Pancreas (tissue), 10 donors: ENCODE data around the gene CYB5RL. TPM values are rescaled to one million over a fixed set of nuclear protein-coding genes. Genes with fewer than 3 reads are reported as not detected.
A peak's percentile ranks its signal among the peaks of the same experiment; 100 is the strongest.

Experiments
- ATAC-seq, 4 donors: fragments of 200-7000 bp; cut with Tn5 transposase; one replicate each; pipeline versions ENCODE4 v1.8.0 to v1.9.1; 2020; ENCODE audit warnings: mild to moderate bottlenecking in 4 of 4, moderate library complexity in 4 of 4
- DNase-seq, 6 donors: peaks; one replicate each; pipeline ENCODE4 v3.0.0-alpha.2; 2020
- FAIRE-seq: peaks from 2 replicates; lab custom pipeline; 2012; peaks lifted over from hg19 to GRCh38; lab: Jason Lieb, UNC
- H3K27ac ChIP-seq, 4 donors: fragments of 200-600 bp; sonication (generic); 1 replicate in 3 of 4; 2 replicates in 1 of 4; pipeline versions ENCODE4 v1.5.0 to v1.8.0; 2020
- H3K27me3 ChIP-seq, 4 donors: fragments of 200-600 bp; one replicate each; pipeline ENCODE4 v1.8.0; 2021
- H3K36me3 ChIP-seq, 3 donors: fragments of 200-600 bp; sonication (generic) in 1 of 3; one replicate each; pipeline versions ENCODE4 v1.5.0 to v1.8.0; 2020 to 2021
- H3K4me1 ChIP-seq, 3 donors: fragments of 200-600 bp; one replicate each; pipeline ENCODE4 v1.8.0; 2021
- H3K4me3 ChIP-seq, 4 donors: fragments of 200-600 bp; sonication (generic) in 2 of 4; one replicate each; pipeline versions ENCODE4 v1.5.0 to v1.8.0; 2020 to 2021
- H3K9me3 ChIP-seq, 4 donors: fragments of 200-600 bp; one replicate each; pipeline ENCODE4 v1.8.0; 2021
- CTCF ChIP-seq, 4 donors: fragments of 200-600 bp; sonication (generic) in 3 of 4; IDR thresholded peaks; one replicate each; pipeline versions ENCODE4 v1.5.0 to v1.8.0; 2021; ENCODE audit warnings: antibody characterized with exemption in 4 of 4
- WGBS, 2 donors: extraction: QIAGEN DNeasy Blood & Tissue Kit; methylation state at CpG; one replicate each; pipeline ENCODE4 v1.1.7; 2013; 5-methylcytosine and 5-hydroxymethylcytosine counted together
- intact Hi-C, 3 donors: fragments of 100-400 bp; cut with DNase I; formaldehyde crosslinking; loops; one replicate each; pipeline versions ENCODE4 v1.11.1 to v1.14.2; 2022
- polyA plus RNA-seq, 2 donors: library from polyadenylated mRNA; stranded (reverse); fragments of 200-250 nt; gene quantifications; one replicate each; pipeline ENCODE4 v1.2.3, GENCODE V29; 2013
- total RNA-seq, 6 donors: library from RNA; stranded (reverse); fragmentation: NEBNext Ultra II Directional in 4 of 6; extraction: Animal tissue kit (Norgen Biotek cat#: 25700) in 4 of 6; gene quantifications; one replicate each; pipeline versions ENCODE4 v1.2.1 to v1.2.4, GENCODE V29; 2021 to 2023
- donor health status: healthy with polysubstance abuse.
- donor health status: DM: no; HTN: no; CAD: no; lungs with moderate emphysema.
- donor health status: DM: no; HTN: no; CAD: no.
- donor health status: control.
- donor health status: control.
- donor health status: Bipolar disorder and iron deficiency.
- donor health status: DM: yes; HTN: yes; CAD: no.
- donor health status: DM: no; HTN: no; CAD: no.
- donor health status: DM: no; HTN: no; CAD: no.
- donor health status: DM: yes; HTN: yes; CAD: no.

Gene CYB5RL
- total and polyA plus RNA-seq, 8 donors = 3.2 to 9.1 (median 4.3) TPM

GRCh38 chr1:54228638-54229079 lies 28.8 kb upstream of the CYB5RL start:
- H3K36me3 ChIP-seq = no peaks in the 10 kb centered on the region
- intact Hi-C loops = no loop called here
- H3K27ac ChIP-seq = no peak overlapping the region
- FAIRE-seq = no peak
- ATAC-seq = no peak
- no peaks in the 10 kb centered on the region for H3K9me3 ChIP-seq
- 93 to 99% methylated on average over 11 to 13 of the region's 13 CpGs for WGBS, 2 donors
- H3K4me1 ChIP-seq = peaks cover 0 to 5% (median 4%) of the 10 kb centered on the region in 3 donors
- no peak for TF ChIP-seq CTCF (IDR thresholded peaks at IDR 0.05)
- no peak for DNase-seq
- no peak overlapping the region for H3K4me3 ChIP-seq
- no peaks in the 10 kb centered on the region for H3K27me3 ChIP-seq

GRCh38 chr1:54227891-54228310 lies 28.1 kb upstream of the CYB5RL start:
- Histone ChIP-seq H3K9me3 (no peaks in the 10 kb centered on the region), H3K27me3 (no peaks in the 10 kb centered on the region), H3K27ac (peak overlapping the region in 2 of 4 donors; percentile 19 to 44), H3K36me3 (no peaks in the 10 kb centered on the region), H3K4me3 (no peak overlapping the region), H3K4me1 (peaks cover 0 to 5% (median 4%) of the 10 kb centered on the region in 3 donors)
- ATAC-seq = no peak
- FAIRE-seq = no peak
- TF ChIP-seq CTCF (IDR thresholded peaks at IDR 0.05) = no peak
- WGBS, 2 donors = 82 to 83% methylated on average over 17 of the region's 17 CpGs
- no peak for DNase-seq
- intact Hi-C loops = no loop called here

- no peaks in the 10 kb centered on the region for H3K36me3 ChIP-seq
- H3K4me1 ChIP-seq = peaks cover 0 to 5% (median 4%) of the 10 kb centered on the region in 3 donors
- H3K9me3 ChIP-seq = no peaks in the 10 kb centered on the region
- ATAC-seq (peak; percentile 95 to 97 (median 96)), FAIRE-seq (no peak), DNase-seq (peak; percentile 79 to 93 (median 89))
- TF ChIP-seq CTCF (IDR thresholded peaks at IDR 0.05) = no peak
- peak overlapping the region in 1 of 4 donors; percentile 44 for H3K27ac ChIP-seq
- H3K4me3 ChIP-seq = no peak overlapping the region
- WGBS, 2 donors = 57 to 62% methylated on average over 6 to 8 of the region's 8 CpGs
- intact Hi-C loops = no loop called here
- no peaks in the 10 kb centered on the region for H3K27me3 ChIP-seq
Measured at GRCh38 chr1:54227091-54227602, 27.3 kb upstream of the CYB5RL start.

GRCh38 chr1:54225986-54226559 lies 26.2 kb upstream of the CYB5RL start:
- no peaks in the 10 kb centered on the region for H3K27me3 ChIP-seq
- intact Hi-C loops = no loop called here
- FAIRE-seq = no peak
- DNase-seq = no peak
- peaks cover 0 to 5% (median 4%) of the 10 kb centered on the region in 3 donors for H3K4me1 ChIP-seq
- 91 to 94% methylated on average over 20 of the region's 20 CpGs for WGBS, 2 donors
- no peaks in the 10 kb centered on the region for H3K36me3 ChIP-seq
- TF ChIP-seq CTCF (IDR thresholded peaks at IDR 0.05) = no peak
- H3K4me3 ChIP-seq = no peak overlapping the region
- no peak for ATAC-seq
- no peak overlapping the region for H3K27ac ChIP-seq
- H3K9me3 ChIP-seq = no peaks in the 10 kb centered on the region

- intact Hi-C loops = no loop called here
- FAIRE-seq = no peak
Measured at GRCh38 chr1:54225378-54225777, 25.5 kb upstream of the CYB5RL start.

More at GRCh38 chr1:54225378-54225777, 25.5 kb upstream of the CYB5RL start:
- Histone ChIP-seq H3K4me1 (peaks cover 0 to 5% (median 4%) of the 10 kb centered on the region in 3 donors), H3K27me3 (no peaks in the 10 kb centered on the region), H3K9me3 (no peaks in the 10 kb centered on the region), H3K4me3 (no peak overlapping the region), H3K36me3 (no peaks in the 10 kb centered on the region), H3K27ac (no peak overlapping the region)
- ATAC-seq (no peak), DNase-seq (no peak)
- no peak for TF ChIP-seq CTCF (IDR thresholded peaks at IDR 0.05)
- WGBS, 2 donors = 85 to 93% methylated on average over 6 of the region's 6 CpGs
